Fibroblast of skin of right quadriceps (primary cell): ENCODE data around the gene SPATA46.

ENCODE experiments used
- DNase-seq: peaks from one replicate; pipeline ENCODE4 v3.0.0-alpha.2; 2013

The SPATA46 gene

DNA sequence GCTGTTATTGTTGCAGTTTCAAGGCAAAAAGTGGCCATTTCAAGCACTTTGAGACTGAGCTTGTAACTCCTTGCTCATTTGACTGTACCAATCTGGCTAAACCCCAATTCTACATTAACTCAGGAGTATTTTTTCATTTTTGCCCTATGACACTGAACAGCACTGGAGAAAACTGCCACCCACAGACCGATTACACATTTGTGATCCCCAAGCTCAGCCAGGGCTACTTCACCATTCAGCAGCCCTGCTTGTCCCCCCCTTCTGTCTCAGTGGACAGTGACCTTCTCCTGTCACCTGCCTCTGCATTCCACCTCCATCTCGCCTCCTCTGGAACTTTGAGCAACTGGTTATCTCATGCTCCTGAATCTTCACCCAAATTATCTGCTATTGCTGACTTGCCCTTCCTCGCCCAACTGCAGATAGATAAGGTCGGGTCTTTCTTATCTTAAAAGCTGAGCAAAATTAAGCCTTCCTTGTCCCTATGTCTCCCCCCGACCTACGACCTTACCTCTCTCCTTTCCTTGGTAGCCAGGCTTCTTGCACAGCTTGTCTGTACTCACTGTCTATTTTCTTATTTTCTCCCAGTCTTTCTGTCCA, 25.3 kb downstream of the SPATA46 start:
- no peak for DNase-seq

DNA sequence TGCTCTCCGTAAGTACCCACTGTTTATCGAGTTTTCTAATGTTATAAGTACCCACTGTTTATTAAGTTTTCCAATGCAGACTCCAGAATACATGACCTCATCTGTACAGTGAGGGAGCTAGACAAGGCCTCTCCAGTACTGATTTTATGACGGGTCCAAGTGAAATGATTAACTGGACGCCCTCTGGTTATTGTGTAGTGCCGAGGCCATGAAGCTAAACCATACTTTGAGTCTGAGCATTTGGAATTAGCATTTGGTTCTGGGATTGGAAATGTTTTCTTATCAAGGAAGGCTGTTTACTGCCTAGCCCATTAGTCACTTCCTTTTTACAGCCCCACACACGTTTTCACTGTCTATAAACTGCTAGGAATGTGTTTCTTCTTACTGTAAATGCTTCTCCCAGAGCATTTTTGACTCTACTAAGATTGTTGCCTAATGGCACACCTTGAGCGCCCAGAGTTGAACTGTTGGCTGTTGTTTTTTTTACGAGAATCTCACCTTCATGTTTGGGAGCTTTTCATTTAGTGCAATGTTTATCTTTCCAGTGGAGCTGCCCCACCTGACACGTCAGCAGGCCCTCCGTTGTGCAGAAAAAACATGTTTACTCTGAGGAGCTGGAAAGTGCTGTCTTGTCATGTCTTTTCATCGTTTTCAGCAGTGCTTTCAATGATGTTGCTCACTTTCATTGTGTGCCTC, 26.9 kb downstream of the SPATA46 start:
- peak; percentile 79 for DNase-seq

DNA sequence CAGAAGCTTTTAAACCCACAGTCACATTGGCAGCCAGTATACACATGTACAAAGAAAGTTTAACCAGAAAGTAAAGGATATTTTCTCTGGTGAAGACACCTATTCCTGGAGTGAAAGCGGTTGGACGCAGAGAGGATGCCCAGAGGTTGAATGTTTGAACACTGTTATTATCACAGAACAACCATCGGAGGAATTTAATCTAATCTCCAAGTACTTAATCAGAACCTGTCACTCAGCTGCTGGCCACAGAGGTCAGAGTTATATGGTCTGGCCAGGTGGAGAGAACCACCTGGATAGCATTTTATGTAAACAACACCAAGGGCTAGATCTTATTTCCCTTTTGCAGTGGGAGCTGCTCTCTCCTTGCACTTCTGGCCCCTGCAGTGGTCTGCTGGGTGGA, 29.4 kb downstream of the SPATA46 start:
- DNase-seq, result no peak

DNA sequence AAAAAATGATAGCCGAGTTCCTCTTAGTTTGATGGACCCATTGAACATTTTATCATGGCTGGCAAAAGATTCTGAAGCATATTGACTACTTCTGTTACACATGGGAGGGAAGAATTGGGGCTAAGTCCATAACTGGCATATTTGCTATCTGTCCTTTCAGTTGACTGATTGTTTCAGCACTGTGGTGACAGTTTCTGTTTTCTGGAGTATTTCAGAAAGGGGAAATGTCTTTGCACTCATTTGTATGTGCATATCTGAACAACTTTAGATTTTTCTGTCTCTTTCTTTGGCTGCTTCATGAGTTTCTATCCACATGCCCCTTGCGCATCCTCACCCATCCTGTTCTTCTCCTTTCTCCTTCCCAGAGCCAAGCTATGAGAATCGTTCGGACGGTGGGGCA, 33.2 kb downstream of the SPATA46 start:
- DNase-seq, result no peak

DNA sequence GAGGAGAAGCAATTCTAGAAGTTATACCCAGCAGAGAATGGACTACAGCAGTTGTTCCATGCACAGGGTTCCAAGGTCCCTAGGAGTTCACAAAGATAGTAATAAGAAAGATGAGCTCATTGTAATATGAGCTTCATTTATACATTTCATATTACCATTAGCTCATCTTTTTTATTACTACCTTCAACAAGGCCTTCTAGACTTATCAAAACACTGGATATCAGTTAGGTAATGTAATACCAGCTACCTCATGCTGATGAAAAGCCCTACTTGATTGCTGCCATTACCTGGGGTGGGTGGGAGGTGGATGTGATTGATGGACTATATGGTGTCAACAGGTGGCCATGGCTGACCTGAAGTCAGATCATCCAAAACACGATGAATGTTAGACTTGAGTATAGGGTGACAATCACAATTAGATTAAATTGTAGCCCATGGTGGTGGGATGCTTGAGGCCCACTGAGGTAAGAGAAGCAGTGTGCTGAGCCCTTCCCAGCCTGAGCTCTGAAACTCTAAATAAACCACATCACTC, 34.1 kb downstream of the SPATA46 start:
- DNase-seq, result no peak

DNA sequence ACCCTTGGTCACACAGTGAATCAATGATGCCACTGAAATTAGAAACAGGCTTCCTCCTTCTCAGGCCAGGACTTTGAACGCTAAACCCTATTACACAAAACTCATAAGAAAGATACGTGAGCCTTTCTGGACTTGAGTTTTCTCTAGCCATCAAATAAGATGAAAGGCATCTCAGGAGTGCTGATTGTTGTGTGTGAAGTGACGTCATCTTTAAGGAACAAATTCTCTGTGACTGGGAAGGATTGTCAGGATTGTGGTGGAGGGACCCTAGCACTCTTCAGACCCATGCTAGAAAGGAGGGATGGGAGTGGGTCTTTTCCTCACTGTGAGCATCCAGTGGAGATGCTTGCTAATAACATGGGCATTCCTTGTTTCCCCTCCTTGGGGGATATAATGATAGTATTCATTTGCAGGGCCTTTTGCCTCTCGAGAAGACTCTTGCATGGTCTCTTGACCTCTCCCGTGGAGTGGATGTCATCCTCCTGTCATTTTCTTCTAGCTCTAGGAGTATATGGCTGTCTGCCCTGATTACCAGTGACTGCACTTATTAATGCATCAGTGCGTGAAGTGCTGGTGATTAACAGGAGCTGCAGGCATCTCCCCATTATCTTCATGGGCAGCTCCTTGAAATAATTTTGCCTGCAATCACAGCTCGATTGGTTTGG, 39.9 kb downstream of the SPATA46 start:
- no peak for DNase-seq

DNA sequence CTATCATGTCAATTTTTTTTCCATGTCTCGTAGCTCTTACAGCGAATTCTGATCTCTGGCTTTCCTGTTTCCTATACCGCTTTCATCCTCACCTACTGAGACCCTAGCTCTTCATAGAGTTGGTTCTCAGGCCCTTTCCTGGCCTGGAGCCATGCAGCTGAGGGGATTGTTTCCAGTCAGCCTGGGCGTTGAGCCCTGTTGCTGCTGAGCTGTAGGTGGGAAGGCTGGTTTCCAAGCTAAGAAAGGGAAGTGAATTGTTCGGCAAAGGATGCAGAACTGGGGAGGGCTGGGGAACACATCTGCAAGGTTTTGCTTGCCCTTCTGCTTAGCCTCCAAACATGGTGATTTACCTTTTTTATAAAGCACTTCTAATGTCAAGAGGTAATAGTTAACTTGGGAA, 41.5 kb downstream of the SPATA46 start:
- DNase-seq, result no peak

DNA sequence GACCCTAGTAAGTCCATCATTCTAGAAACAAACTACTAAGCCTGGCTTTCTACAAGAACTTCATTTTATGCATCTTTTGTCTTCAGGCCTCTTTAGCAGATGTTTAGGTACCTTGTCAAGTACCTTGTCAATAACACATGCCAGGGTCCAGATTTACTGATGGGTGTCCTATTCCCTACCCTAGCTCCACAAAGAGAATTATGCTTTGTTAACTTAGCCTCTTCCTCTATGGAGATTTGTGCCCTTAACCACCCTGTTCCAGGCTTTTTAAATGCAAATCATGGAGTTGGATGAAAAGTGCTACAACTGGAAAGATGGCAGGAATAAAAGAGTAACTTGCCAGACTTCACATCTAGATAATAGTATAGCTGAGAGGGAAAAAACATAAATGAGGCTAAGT, 42.7 kb downstream of the SPATA46 start:
- no peak for DNase-seq

DNA sequence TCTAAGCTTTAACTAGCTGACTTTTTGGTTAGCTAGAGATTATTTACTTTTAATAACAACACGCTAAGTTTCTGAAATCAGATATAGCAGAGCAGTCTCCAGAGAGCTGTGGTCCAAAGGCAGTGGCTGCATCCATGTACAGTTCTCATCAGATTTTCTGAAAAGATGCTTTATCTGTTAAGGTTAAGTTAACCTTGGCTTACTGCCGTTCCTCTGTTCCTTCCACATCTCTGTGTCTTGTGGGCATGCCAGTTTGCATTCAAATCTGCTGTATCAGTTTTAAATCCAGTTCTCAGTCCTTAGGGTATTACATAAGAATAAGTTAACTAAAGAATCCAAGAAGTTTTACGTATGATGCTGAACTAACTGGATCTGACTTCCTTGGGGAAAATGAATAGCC, 46.8 kb downstream of the SPATA46 start:
- peak; percentile 4 for DNase-seq

DNA sequence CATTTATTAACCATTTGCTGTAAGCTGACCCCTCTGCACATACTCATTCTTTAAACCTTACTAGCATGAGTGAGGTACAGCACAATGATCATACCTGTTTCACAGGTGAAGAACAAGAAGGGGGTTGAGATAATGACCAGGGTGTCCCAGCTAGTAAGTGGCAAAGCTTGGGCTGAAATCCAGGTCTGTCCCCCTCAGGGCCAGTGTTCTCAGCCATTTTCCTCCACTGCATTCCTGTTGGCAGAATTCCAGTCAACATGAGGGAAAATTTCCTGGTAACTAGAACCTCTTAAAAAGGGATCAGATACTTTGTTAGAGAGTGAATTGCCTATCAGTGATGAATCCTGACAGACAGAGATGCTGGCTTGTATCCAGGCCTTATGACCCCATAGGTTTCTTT, 48.1 kb downstream of the SPATA46 start:
- no peak for DNase-seq

DNA sequence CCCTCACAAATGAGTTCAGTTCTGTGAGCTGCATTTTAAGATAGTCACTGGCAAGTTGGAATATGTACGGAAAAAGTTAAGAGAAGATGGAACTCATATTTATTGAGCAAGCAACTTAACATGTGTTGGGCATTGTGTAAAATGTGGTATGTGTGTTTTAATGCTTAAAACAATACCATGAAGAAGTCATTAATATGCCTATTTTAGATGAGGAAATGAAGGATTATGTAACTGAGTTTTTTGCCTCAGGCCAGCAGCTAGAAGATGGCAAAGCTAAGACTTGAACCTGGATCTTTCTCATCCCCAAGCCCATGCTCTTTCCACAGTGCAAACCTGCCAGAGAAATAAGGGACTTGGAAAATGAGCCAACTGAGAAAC, 48.9 kb downstream of the SPATA46 start:
- DNase-seq, result no peak

DNA sequence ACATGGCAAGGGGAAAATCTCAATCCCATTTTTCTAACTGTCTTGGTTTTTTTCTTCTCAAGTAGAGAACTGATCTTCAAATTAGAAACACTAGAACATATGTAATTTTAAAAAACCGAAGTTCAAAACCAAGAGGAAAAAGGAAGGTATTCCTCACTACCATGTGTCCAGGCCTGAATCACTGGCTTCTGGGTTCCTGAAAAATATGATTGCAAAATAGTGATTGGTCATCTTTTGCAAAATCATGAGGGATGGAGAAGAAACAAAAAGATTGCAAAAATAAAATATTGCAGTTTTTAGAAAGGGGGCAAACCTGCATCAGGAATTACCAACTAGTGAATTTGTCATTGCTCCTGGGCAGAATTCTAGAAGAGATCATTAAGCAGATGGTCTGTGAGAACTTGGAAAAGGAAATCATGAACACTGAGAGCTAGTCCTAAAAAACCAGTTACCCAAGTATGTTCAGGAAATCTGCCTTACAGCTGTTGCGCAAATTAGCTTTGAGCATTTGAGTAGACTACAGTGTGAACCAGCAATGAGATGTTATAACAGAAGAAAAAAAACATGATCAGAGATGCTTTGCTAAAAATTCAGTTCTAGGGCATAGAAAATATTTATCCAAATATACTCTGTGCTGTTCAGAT, 49.4 kb downstream of the SPATA46 start:
- no peak for DNase-seq

DNA sequence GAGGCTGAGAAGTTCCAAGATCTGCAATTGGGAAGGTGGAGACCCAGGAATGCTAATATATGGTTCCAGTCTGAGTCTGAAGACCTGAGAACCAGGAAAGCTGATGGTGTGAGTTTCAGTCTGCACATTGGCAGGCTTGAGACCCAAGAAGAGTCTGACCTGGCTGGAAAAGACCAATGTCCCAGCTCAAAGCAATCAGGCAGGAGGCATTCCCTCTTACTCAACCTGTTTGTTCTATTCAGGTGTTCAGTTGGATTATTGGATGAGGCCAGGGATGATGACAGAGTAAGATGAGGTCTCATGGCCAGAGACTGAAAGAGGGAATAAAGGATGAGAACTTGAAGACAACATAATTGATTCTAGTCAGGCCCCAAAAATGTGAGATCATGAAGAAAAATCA, 50.1 kb downstream of the SPATA46 start:
- no peak for DNase-seq

DNA sequence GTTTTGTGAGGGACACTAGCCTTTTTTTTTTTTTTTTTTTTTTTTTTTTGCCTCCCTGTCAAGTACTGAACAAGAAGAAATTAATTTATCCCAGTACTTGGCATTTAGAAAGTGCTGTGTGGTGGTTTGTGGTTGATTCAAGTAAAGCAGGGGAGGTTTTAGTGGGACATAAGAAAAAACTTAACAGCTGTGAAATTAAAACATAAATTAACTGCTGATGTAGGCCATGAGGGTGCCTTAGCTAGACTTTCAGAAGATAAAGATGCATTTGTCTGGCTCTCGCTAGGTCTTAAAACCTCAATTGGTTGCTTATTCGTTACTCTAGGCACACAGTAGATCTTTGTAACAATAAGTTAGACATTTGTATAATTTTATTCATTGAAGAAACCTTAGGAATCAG, 52.3 kb downstream of the SPATA46 start:
- no peak for DNase-seq
